Nasal cavity respiratory epithelium epithelial cell of viscerocranial mucosa (primary cell): Measurements from ENCODE around the gene BANF2. TPM values are rescaled to one million over a fixed set of nuclear protein-coding genes. Genes with fewer than 3 reads are reported as not detected.

ENCODE experiments used
- total RNA-seq: library from RNA; depleted of rRNA; stranded (reverse); fragments of >200 nt; gene quantifications from 2 replicates; pipeline ENCODE4 v1.2.3, GENCODE V29; 2014

BANF2 gene
- not detected in 2 replicates for total RNA-seq

GRCh38 chr20:17699931-17700351 lies at the start of gene BANF2:
Gene BANF2, plus strand, starts transcription at chr20:17699966. Its CDS starts 25,060 bp downstream, at chr20:17725026.

GRCh38 chr20:17682103-17682888 lies 17.5 kb upstream of the BANF2 start, which contains the start of gene RRBP1:
Gene RRBP1, minus strand, starts transcription at chr20:17682242. Its CDS starts 21,735 bp downstream, at chr20:17660507.

Other genes with a start within 250 kb of the BANF2 start
- gene BFSP1, start 168.6 kb upstream of the BANF2 start, total RNA-seq, result 2.1 and 2.5 TPM in 2 replicates
- 311 and 337 TPM in 2 replicates for gene DSTN, start 129.9 kb upstream of the BANF2 start, total RNA-seq
- gene RRBP1, start 17.7 kb upstream of the BANF2 start, total RNA-seq, result 78.3 and 185 TPM in 2 replicates